ENCODE measurements around the gene C12orf57.
A peak's percentile ranks its signal among the peaks of the same experiment; 100 is the strongest.

Gene C12orf57

DNA sequence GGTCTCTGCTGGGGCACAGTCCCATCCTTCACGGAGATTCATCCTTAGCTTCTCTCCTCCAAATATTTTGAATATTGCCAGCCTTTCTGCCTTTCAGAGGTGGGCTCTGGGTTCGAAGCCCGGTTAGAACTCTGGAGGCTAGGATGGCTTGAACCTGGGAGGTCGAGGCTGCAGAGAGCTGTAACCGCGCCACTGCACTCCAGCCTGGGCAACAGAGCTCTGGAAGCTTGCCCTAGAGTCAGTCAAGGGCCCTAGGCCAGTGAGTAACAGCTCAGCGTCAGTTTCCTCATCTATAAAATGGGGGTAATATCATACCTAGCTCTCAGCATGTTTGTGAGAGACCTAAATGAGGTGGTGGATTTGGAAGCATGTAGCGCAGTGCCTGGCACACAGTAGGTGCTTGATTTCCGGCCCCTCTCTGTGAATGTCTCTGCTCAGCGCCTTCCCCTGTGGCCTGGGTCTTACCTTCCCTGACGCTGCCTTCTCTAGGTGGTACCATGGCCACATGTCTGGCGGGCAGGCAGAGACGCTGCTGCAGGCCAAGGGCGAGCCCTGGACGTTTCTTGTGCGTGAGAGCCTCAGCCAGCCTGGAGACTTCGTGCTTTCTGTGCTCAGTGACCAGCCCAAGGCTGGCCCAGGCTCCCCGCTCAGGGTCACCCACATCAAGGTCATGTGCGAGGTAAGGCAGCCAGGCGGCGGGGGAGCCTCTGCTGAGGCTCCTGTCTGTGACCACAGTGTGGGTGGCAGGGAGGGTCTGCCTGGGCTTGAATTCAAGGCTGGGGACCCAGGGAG lies 10.7 kb downstream of the C12orf57 start:
- DNase-seq = no peak

DNA sequence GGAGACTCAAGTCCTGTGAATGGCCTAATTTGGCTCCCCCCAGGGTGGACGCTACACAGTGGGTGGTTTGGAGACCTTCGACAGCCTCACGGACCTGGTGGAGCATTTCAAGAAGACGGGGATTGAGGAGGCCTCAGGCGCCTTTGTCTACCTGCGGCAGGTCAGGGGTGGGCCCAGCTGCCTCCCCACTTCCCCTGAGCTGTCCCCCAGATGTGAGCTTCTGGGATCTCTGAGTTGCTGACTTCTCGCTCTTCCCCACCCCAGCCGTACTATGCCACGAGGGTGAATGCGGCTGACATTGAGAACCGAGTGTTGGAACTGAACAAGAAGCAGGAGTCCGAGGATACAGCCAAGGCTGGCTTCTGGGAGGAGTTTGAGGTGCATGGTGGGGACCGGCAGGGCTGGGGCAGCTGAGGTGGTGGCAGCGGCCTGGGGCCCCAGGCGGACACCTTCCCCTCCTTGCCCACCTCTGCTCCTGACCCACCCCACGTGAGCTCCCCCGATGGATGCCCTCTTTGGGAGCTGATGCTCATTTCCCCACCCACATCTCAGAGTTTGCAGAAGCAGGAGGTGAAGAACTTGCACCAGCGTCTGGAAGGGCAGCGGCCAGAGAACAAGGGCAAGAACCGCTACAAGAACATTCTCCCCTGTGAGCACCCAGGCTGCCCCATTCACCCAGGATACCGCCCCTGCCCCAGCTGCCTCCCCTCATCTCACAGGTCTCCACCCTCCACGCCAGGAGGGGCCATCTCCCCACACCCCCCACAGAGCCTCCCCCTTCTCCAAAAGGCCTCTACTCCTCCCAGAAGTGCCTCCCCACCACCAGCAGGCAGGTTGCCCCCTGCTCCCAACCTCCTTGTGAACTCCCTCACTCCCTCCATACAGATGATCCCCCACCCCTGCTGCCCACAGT lies 11.5 kb downstream of the C12orf57 start:
- DNase-seq = no peak

DNA sequence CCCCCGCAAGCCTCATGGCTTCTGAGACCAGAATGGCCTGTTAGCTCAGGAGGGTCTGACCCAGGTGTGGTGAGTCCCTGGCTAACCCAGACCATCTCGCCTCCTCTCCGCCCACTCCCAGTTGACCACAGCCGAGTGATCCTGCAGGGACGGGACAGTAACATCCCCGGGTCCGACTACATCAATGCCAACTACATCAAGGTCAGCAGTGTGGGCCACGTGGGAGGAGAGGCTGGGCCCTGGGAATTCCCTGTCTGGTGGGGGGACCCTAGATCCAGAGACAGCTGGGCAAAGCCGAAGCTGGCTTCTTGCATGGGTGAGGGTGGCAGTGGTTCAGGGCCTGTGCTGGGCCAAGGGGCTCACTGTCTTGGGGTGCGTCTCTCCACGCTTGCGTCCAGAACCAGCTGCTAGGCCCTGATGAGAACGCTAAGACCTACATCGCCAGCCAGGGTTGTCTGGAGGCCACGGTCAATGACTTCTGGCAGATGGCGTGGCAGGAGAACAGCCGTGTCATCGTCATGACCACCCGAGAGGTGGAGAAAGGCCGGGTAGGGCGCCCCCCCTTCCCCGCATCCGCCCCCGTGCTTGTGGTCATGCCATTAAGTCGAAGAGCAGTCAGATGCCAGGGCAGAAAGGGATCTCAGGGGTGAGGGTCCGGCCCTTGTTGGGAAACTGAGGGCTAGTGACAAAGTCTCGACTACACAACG lies 12.4 kb downstream of the C12orf57 start:
- DNase-seq = no peak

DNA sequence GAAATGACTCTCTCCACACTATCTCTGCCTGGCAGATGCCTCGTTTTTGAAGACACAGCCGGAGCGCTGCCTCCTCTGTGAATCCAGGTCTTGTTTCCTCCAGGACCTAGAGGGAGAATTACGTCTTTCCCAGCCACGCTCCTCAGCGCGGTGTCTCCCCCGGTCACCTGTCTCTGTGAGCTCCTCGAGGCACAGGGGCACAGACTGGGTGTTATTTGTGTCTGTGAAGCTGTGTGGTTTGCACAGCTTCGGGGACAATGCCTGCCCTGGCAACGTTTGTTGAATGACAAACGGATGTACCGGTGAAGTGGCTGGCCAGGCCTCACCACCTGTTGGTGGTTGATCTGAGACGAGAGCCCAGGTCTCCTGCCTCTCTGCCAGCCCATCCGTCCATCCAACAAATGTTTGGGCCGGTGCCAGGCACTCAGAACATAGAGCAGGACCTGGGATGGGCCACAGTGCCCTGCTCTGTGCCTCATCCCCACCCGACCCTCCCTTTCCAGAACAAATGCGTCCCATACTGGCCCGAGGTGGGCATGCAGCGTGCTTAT lies 13.4 kb downstream of the C12orf57 start:
- no peak for DNase-seq

DNA sequence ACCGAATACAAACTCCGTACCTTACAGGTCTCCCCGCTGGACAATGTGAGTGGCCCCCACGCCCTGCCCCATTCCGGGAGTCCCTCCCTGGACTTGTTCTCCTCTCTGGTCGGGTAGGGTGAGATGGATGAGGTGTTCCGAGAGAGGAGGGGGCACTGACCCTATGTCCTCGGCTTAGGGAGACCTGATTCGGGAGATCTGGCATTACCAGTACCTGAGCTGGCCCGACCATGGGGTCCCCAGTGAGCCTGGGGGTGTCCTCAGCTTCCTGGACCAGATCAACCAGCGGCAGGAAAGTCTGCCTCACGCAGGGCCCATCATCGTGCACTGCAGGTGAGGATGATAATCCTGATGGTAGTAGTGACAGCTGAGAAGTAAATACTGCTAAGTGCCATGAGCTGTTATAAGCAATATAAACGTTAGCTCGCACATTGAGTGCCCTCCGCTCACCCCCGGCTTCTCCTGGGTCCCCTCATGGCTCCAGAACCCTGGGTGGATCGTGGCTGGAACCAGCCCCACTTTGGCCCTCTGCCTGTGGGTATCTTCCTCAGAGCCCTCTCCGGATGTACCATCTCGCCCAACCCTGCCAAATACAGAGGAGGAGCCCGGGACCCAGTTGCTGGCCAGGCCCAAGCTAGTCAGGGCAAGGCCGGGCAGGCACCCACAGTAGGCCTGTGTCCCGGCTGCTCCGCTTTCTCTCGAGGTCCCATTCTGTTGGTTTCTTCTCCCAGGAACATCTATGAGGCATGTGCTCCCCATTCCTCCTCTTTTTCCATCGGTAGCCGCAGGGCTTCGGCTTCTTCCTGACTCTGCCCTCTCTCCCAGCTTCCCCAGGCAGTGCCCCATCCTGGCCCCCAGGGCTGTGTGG lies 14.2 kb downstream of the C12orf57 start:
- no peak for DNase-seq

- no peak for DNase-seq
Observed at GRCh38 chr12:6958609-6959057, 14.8 kb downstream of the C12orf57 start.

DNA sequence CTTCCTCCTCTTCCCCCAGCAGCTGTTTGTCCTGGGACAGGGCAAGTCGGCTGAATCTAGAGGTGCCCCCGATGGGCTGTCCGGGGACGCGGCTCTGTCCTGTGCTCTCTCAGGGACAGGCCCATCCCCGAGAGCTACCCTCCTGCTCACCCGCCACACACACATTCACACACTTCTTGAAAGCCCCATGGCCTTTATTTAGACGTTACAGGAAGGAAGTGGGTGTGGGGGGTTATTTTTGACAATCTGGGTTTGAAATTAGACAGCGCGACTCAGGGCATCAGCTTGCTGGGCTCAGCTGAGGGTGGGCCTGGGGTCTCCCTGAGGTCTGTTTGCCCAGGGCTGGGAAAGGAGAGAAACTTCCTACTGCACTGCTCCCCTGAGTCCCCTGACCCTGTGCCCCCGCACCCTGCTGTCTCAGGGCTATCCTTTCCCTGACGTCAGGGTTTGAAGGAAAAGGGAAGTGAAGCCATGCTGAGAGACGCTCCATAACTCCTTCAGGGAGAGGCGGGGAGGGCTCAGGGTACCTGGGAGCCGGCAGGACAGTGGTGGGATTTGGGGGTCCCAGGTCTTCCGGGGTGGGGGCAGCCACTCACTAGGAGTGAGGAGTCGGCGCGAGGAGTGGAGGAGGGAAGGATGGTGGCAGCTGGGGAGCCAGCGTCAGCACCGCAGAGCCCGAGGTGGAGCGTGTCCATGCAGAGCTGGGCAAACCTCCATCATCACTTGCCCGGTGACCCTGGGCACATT lies 15.4 kb downstream of the C12orf57 start:
- DNase-seq = peak; percentile 57

GRCh38 chr12:6959805-6960592 lies 16.2 kb downstream of the C12orf57 start:
- DNase-seq = no peak

DNA sequence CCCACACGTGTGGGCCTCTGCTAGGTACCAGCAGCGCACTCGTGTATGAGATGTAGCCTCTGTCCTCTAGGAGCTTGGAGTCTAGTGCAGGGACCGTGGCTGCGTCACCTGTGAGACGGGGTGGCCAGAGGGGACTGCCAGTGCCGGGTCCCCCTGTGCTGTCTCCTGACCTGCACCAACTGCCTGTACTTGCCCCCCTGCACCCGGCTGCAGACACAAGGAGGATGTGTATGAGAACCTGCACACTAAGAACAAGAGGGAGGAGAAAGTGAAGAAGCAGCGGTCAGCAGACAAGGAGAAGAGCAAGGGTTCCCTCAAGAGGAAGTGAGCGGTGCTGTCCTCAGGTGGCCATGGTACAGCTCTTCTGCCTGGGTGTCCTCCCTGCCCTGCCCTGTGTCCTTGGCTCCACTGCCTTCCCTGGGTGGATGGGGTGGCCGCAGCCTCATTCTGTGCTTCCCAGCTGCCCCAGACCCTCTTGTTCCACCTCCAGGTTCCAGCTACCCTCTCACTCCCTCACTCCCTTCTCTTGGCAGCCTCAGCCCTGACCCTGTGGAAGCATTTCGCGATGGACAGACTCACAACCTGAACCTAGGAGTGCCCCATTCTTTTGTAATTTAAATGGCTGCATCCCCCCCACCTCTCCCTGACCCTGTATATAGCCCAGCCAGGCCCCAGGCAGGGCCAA lies 16.9 kb downstream of the C12orf57 start:
- DNase-seq = no peak

- DNase-seq = peak; percentile 94
Observed at GRCh38 chr12:6961278-6961694, 17.5 kb downstream of the C12orf57 start.

DNA sequence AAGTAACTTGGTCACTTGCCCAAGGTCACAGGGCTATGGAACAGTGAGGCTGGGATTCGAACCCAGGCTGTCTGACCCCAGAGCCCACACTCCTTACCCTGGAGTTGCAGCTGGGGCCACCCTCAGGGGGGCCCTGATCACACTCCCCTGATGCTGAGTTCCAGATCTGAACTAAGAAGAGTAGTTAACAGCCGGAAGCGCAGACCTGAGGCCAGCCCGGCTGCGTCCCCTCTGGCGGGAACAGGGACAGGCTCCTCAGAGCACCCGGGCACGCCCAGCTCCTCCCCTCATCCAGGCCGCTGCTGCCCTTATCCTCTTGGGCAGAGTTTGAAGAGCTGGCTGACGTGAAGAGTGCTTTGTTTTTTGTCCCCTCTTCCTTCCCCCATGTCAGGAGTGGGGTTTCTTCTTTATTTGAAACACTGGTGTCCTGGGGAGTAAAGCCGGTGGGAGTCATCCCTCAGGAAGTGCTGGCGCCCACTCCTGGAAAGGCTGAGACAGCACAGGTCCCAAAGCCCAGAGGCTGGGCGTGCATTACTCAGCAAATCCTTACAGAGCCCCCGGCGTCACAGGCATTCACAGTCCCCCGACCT lies 18.0 kb downstream of the C12orf57 start:
- DNase-seq = peak; percentile 68

DNA sequence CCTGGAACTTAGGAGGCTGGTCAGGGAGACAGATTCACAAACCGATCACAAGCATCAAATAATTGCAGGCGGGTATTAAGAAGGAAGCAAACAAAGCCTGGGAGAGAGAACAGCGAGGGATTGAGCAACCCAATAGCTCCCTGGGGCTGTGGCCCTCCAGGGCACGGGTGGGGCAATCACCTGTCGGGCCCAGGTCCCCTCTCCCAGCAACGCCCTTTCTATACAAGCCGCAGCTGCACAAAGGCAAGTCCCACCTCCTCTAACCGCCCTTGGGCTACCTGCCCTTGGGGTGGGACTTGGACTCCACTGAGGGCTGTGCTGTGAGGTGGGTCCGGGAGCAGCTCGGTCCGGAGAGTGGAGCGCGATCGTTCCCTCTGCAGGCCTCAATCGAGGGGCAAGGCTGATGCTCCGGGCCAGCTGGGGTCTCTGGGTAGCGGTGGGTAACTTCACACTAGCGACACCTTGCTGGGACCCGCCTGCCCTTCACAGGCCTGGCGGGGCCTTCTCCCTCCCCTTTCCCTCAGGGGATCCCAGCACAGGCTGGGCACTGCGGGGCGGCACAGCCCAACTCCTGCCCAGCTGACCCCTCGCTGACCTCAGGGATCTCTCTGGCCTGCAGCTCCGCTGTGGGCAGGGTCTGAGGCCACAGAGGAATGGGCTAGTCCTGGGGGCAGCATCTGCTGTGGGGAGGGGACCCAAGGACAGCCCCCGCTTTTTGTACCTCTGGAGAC lies 18.6 kb downstream of the C12orf57 start:
- no peak for DNase-seq

DNA sequence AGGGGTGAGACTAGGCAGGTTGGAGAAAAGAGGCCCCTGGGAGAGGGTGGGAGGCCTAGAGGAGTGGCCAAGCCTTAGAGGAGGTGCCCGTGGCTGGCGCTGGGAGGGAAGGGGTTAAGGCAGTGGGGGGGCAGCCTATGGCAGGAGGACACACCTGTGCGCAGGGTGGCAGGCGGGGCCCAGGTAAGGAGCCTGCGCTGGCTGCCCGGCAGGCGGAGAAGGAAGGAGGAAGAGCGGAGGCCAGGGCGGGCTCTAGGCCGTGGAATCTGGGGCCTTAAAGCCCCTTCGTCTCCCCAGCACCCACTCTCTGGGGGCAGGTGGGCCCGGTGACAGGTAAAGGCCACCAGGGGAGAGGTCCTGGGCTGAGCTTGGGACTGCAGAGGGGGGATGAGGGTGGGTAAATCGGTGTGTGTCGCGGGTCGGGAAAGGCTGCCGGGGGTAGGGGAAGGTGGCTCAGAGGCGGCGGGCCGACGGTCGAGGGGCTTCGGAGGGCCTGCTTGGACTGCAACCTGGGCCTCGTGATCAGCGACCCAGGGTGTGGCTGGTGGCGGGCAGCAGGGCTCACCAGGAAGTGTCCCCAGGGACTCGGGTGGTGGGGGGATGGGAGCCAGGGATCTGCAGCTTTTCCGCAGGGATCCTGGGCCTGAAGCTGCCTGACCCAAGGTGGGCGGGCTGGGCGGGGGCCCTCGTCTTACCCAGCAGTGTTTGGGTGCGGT lies 19.4 kb downstream of the C12orf57 start:
- DNase-seq = no peak

GRCh38 chr12:6963791-6964413 lies 20.1 kb downstream of the C12orf57 start:
- DNase-seq = no peak

DNA sequence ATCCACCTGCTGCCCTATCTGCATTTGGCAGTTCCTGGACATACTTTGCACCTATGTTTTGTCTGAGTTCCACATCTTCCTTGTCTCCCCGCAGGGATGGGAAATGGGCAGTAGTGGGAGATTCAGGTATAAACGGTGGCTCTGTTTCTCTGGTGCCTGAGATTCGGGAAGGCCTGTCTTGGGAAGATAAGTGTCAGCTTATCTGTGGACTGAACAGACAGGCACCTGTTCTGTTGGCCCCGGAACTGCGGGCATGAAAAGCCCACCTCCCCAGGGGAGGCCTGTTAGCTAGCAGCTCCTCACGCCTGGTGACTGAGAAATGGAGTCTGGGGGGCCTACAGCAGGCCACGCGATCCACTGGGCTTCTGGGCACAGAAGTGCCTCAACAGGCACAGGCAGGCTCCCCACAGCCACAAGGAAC lies 20.8 kb downstream of the C12orf57 start:
- DNase-seq = no peak

DNA sequence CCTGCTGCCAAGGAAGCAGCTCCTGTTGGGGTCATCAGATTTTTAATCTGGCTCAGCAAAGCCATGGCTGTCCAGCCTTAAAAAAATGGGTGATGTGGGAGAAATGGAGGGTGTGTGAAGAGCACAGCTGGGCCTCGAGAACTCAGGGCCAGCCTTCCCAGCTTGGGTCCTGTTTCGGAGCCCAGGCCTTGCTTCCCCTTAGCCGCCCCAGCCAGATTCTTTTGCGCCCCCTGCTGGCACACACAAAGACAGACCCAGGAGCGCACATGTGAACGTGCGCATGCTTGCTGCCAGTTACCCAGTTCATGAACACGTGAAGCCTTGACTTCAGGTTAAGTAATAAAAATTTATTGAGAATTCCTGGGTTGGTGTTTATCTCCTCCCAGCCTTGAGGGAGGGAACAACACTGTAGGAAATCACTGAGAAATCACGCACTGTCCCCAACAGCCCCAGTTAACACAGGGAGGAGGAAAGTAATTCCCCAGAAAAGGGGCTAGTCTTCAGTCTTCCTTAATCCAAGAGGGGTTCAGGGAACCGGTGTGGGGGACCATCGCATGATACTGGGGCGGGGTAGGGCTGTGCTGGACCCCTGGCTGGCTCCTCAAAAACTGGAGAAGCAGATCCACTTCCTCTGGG lies 21.3 kb downstream of the C12orf57 start:
- DNase-seq = peak; percentile 88

DNA sequence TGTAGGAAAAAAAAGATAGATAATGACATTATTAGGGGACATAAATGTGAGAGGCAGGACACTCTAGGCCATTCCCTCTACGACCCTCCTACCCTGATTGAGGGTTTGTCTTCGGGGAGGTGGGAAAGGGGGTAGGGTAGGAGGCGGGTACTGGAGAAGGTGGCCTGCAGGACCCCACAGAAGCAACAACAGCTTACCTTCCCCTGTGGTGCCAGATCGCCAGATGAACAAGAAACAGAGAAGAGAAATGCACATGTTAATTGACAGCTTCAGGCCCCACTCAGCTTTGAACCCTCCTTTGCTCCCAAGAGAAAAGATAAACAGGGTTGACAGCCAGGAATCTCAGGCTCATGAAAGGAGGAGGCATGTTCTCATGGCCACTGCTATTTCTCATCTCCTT lies 21.9 kb downstream of the C12orf57 start:
- no peak for DNase-seq
